ENCODE measurements around the gene AMIGO1.

Gene AMIGO1, protein sequence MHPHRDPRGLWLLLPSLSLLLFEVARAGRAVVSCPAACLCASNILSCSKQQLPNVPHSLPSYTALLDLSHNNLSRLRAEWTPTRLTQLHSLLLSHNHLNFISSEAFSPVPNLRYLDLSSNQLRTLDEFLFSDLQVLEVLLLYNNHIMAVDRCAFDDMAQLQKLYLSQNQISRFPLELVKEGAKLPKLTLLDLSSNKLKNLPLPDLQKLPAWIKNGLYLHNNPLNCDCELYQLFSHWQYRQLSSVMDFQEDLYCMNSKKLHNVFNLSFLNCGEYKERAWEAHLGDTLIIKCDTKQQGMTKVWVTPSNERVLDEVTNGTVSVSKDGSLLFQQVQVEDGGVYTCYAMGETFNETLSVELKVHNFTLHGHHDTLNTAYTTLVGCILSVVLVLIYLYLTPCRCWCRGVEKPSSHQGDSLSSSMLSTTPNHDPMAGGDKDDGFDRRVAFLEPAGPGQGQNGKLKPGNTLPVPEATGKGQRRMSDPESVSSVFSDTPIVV

DNA sequence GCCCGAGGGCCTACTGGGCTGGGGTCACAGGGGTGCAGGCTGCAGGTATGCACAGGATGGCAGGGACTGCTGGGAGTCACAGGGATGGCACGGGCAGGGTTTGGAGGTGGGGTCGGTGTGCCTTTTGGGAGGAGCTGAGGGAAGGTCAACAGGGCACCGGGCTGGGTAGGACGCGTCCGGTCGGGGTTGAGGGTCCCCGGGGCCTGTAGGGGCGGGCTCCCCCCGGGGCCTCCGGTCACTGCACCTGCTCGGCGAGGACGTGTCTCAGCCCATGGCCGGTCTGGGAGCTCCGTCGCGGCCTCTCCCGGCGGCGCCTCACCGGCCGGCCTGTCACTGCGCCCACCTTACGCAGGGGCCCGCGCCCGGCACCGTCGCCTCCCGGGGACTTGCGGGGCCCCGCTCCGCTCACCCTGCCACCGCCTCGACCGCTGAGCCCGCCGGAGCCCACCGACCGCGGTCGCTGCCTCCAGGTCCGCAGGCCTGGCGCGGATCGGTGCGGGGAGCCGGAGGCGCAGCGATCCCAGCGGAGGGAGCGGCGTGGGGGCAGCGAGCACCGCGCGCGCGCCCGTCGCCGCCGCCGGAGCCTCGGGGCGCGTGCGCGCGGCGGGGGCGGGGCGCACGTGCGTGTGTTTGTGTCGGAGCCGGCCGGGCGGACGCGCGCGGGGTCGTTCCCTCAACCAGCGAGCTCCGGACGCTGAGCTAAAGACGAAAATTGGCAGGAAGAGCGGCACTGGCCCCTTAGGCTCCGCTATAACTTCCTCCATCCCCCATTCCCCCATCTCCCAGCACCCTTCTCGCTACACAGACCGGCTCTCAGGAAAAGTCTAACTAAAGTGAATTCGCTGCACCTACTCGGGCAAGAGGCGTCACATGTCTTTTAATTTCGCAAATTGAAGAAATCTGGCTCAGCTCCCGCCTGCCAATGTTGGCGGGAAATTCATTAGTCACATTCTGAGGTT lies at the start of gene AMIGO1:
AMIGO1 (minus strand) TSS at position 552 of the 959 bp plus-strand sequence. CDS start 815 bp downstream, outside the sequence.
- no peak for DNase-seq (ENCODE audit: low read depth, low spot score)
- H3K27ac ChIP-seq = no peak within 1 kb of the TSS

DNA sequence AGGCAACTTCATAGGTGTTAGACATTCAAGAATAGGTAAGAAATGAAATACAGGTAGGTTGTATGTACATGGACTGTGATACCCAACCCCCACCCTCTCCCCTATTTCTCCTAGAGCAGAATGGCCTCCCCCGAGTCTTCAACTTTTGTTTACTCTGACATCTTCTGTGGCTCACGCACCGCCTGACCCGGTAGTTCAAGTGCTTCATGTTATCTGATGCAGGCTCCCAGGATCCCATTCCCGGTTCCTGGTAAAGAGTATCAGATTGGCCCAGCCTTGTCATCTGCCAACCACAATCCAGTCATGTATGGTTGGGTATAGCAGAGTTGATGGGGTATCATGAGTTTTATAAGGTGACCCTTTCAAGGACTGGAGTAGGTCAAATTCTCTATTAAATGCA lies 48.0 kb upstream of the AMIGO1 start:
- no peak overlapping the region for H3K27ac ChIP-seq

DNA sequence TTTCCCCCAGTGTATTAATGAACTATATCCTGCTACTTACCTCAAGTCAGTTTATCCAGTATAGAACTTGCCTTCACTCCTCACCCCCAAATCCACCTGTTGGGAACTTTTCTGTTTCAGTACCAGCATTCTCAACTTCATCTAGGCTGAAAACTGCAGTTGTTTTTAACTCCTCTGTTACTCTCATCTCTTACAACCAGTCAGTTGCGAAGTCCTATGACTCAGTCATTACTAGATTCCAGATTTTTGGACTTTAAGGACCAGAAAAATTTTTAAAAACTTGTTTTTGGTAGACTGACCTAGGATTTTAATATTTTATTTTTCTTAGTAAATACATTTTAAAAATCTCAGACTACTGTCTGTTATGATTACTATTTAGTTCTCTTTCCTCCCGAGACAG lies 47.0 kb upstream of the AMIGO1 start:
- no peak for DNase-seq (ENCODE audit: low read depth, low spot score)
- H3K27ac ChIP-seq = no peak overlapping the region

More for the DNA sequence above, 48.0 kb upstream of the AMIGO1 start:
- DNase-seq (ENCODE audit: low read depth, low spot score) = no peak

DNA sequence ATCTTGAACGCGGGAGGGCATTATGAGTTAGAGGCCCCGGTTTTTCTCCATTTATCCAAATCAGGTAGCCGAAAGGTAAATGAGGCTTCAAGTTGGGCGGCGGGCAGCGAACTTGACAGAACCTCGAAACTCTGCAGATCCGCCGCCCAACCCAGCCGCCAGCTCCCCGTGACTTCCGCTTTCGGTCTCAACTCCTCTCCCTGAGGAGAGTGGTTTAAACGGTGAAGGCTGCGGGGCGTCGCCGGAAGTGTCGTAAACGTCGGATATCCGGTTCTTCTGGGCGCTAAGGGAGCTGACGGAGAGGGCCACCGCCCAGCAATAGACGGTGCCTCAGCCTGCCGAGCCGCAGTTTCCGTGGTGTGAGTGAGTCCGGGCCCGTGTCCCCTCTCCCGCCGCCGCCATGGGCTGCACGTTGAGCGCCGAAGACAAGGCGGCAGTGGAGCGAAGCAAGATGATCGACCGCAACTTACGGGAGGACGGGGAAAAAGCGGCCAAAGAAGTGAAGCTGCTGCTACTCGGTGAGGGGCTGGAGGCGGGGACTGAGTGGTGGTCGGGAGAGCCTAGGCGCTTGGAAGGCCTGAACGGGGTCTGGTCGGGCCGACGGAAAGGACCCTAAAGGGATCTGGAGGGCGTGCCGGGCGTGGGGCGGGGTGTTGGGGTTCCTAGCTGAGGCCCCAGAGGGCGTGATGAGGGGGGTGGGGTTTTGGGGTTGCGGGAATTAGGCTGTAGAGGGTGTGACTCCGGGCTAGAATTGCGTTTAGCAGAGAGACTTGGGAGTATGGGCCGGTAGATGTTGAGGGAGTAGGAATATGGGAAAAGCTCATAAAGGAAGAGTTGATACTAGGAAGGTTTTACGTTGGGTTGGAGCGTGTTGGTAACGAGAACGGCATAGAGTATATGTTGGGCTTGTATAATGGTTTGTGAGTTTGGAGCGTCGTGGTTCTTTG lies 39.1 kb upstream of the AMIGO1 start, which contains the start of gene GNAI3:
GNAI3 (plus strand) TSS at position 295 of the 947 bp plus-strand sequence; CDS start at position 401, 106 bp downstream.
- H3K27ac ChIP-seq = peak within 1 kb of the TSS; percentile 88
- DNase-seq (ENCODE audit: low read depth, low spot score) = peak; percentile 92

DNA sequence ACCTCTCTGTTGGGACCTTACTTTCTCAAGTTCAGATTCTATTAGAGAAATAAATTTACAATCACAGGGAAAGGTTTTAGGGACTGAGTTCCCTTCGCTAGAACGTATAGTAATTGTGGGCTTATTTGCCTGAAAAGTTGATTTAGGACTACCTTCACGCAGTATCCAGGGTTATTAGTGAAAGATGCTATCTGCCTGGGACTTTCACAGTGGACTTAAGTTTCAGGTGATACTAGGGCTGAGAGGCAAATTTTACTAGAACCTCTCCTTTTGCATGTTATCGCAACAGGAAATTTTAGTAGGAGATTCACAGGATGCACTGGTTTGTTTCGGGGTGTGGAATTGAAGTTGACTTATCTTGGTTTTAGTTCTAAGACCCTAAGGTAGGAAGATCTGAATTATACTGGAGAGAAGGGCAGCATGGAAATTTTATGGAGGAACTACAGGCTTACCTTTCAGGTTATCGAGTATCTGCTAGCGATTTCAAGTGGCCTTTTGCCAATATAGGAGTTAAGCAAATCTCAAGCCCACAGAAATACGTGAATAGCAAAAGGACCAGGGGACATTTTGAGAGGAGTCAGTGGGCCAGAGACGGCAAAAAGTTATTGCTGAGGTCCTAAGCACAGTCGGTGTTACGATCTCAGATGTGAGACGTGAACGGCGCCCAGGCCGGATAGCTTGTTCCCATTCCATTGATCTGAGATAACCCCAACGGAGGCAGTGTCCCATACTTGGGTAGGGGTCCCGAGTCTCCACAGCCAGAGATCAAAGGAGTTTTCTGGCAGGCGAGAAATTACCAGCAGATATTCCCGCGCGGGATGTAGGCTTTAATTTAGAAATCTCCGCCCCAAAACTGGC lies 38.2 kb upstream of the AMIGO1 start:
- H3K27ac ChIP-seq = peak overlapping the region; percentile 88
- DNase-seq (ENCODE audit: low read depth, low spot score) = no peak

DNA sequence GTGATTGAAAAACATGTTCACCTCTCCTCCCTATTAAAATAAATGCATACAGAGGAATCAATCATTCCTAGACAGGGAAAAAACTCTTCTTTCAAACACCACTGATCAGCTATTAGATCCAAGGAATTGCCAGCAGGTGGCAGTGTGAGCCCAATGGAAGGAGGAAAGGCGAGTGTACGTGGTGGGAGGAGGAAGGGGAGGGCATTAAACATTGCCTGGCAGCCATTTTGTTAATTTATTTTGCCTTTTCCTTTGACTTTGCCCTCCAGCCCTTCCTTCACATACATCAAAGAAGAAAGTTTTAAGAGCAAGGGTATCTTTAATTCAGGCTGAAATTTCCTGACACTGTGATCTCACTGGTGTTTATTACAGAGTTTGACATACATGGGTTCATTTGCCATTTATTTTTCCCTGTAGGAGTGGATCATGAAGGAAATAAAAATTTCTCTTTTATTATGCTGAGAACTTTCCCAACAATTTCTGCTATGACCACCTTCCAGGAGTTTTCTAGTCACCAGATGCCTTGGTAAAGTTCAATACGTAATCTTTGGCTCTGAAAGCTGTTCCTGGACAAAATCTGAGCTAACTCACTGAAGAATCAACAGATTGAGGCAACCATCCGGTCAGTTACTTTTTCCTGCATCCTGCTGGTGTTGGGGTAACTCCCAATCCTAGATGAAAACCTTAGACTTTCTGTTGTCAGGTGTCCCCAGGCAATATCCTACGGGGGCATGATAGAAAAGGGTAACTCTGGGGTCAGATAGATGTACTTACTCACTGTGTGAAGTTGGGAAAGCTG lies 37.0 kb upstream of the AMIGO1 start:
- peak overlapping the region; percentile 88 for H3K27ac ChIP-seq
- peak; percentile 37 for DNase-seq (ENCODE audit: low read depth, low spot score)

DNA sequence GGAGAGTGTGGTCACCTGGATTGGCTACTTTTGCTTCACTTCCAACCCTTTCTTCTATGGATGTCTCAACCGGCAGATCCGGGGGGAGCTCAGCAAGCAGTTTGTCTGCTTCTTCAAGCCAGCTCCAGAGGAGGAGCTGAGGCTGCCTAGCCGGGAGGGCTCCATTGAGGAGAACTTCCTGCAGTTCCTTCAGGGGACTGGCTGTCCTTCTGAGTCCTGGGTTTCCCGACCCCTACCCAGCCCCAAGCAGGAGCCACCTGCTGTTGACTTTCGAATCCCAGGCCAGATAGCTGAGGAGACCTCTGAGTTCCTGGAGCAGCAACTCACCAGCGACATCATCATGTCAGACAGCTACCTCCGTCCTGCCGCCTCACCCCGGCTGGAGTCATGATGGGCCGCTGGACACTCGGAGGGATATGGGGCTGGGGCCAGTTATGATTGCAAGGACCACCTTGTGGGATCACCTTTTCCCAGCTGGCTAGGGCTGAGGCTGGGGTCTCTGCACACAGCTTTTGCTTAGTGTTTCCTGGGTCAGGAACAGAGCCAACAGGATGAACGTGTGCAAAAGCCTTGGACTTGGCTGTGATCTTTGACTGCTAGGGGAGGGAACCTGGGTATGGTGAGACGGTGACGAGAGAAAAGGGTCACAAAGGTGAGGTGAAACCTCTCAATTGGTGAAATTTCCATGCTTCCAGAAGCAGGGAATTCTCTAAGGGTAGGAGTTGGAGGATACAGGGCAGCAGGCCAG lies 34.6 kb upstream of the AMIGO1 start:
- no peak overlapping the region for H3K27ac ChIP-seq
- no peak for DNase-seq (ENCODE audit: low read depth, low spot score)

DNA sequence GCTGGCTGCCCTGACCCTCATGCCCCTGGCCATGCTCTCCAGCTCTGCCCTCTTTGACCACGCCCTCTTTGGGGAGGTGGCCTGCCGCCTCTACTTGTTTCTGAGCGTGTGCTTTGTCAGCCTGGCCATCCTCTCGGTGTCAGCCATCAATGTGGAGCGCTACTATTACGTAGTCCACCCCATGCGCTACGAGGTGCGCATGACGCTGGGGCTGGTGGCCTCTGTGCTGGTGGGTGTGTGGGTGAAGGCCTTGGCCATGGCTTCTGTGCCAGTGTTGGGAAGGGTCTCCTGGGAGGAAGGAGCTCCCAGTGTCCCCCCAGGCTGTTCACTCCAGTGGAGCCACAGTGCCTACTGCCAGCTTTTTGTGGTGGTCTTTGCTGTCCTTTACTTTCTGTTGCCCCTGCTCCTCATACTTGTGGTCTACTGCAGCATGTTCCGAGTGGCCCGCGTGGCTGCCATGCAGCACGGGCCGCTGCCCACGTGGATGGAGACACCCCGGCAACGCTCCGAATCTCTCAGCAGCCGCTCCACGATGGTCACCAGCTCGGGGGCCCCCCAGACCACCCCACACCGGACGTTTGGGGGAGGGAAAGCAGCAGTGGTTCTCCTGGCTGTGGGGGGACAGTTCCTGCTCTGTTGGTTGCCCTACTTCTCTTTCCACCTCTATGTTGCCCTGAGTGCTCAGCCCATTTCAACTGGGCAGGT lies 33.9 kb upstream of the AMIGO1 start:
- no peak overlapping the region for H3K27ac ChIP-seq
- DNase-seq (ENCODE audit: low read depth, low spot score) = no peak

DNA sequence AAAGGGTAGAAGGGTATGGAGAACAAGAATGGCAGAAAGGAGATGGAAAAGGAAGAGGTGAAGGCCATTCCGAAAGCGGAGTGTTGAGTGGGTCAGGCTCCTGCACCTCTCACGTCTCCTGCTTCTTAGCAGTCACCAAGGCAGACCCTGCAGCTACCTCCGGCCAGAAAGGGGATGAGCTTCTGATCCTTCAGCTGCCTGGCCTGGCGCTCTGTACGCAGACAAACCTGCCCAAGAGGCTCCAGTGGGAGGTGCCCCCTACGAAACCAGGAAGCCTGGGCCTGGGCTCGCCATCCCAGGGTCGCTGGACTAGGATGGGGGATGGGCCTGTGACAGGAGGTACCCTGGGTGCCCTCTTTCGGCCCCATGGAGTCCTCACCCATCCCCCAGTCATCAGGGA lies 33.1 kb upstream of the AMIGO1 start:
- DNase-seq (ENCODE audit: low read depth, low spot score) = no peak
- no peak overlapping the region for H3K27ac ChIP-seq

DNA sequence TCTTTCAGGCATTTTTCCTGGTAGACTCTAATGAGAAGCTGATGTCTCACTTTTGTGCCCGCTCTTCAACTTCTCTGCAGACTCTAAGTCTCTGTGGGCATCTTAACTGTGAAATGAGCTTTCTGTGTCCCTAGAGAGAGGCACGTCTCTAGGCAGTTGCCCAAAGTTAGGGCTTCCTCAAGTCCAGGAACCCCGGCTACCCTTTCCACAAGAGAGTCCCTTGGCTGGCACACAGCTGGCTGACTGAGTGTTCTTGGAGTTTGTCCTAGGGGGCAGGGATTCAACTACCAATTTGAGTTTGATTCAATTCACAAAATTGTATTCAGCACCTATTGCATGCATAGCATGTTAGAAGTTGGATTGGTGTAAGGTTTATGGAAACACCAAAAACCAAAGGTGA lies 31.6 kb upstream of the AMIGO1 start:
- H3K27ac ChIP-seq = no peak overlapping the region
- DNase-seq (ENCODE audit: low read depth, low spot score) = no peak

DNA sequence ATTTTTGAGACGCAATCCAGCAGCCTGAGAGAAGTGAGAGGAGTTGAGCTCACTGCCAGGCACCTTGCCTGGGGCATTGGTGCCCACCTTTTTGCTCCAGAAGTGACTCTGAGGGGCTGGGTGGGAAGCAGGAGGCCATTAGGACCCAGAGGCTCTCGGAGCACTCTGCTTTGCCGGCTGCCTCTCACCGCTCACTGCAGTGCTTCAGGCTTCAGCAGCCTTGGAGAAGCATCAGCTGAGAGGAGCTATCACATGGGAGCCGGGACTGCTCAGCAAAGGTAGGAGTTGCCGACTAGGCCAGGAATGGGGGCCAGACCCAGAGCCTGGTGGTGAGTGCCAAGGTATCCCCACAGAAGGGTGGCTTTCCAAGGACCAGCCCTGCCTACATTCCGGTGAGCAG lies 30.1 kb upstream of the AMIGO1 start, which contains the start of gene GPR61:
GPR61 (plus strand) TSS at position 197 of the 400 bp plus-strand sequence. CDS start 3,151 bp downstream, outside the sequence.
- H3K27ac ChIP-seq = no peak within 1 kb of the TSS
- no peak for DNase-seq (ENCODE audit: low read depth, low spot score)

DNA sequence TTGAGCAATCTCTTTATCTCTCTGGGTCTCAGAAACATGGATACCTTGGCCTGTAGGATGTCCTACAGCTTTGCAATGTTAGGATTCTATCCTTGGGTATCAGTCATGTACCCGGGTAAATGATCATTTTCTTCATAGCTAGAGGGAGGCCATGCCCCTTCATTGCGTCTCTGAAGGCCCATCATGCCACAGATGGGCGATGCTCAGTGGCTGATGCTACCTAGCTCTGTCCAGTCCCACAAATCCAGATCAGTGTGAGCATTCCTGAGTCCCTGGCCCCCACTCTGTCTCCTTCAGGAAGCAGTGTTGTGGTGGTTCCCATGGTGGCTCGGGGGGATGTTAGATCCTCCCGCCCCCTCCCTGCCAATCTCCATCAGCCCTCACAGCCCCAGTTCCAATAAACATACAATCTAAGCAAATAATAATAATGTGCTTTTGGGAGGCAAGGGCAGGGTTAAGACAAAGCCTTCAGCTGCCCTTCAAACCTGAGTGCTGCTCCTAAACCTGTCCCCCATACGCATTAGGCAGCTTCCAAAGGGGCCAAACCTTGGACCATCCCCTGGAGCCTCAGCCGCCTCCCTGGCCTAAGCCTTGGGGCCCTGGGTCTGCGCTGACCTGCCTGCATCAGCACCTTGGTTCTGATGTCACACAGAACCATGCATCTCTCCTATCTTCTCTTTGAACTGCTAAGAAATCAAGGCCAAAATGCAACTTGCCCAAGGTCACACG lies 29.5 kb upstream of the AMIGO1 start:
- no peak overlapping the region for H3K27ac ChIP-seq
- DNase-seq (ENCODE audit: low read depth, low spot score) = no peak

DNA sequence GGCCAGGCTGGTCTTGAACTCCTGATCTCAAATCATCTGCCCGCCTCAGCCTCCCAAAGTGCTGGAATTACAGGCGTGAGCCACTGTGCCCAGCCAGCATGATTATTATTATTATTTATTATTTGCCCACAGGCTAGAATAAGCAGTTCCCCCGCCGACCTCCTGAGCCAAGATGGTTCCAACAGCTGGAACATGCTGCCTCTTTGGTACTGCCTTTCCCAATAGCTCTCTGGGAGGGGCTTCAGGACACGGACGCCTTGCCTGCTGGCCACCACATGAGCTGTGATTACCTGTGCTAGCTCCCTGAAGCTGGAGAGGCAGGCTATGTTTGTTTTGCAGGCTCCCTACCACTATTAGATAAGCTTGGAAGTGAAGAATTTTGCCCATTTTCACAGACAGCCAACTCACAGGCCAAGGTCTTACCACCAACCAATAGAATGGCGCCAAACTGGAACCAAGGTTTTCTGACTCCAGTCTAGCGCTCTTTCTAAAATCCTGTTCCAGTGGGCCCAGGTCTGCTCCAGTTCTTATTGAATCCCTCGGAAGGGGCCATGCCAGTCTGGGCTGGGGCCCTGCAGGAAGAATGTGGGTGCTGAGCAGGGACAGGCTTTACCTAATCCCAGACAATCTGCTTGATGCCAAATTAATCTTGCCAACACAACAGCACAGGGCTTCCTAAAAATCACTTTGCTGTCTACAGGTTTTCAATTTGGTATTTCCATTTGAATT lies 28.1 kb upstream of the AMIGO1 start:
- H3K27ac ChIP-seq = no peak overlapping the region
- no peak for DNase-seq (ENCODE audit: low read depth, low spot score)

DNA sequence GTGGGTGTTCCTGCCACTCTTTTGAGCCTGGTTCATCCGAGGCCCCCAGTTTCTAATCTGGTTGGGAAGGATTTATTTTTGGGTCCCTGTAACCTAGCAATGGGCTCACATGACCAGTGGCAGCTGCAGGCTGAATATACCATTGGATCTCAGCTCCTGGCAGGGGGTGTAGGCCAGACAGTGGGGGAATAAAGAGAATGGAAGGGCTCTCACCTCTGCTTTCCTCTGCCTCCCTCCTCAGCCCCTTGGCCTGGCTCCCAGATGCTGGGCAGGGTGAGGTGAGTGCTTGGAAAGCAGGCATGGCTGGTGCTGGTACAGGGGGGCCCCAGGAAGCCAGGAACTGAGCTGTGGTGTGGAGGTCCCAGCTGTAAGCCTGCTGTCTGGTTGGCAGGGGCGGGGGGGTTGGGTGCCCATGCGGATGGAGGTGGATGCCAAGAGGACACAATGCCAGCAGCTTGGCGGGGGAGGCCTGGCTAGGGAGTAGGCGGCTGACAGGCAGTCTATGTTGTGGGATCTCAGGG lies 26.5 kb upstream of the AMIGO1 start:
- no peak for DNase-seq (ENCODE audit: low read depth, low spot score)
- no peak overlapping the region for H3K27ac ChIP-seq

DNA sequence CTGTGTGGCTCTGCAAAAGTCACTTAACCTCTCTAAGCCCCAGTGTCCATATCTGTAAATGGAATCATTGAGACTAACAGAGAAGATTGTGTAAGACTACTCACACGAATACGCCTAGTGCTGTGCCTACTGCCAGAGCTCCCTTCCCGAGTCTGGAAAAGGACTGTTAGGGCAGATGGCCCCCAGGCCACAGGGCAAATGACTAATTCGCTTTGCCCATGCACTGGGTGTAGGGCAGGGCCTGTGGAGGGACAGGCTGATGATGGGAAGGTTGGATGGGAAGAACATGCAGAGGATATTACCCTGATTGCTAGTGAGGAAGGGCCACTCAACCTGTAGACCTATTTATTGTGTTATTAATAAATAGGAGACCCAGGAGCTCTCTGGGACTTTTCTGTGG lies 26.0 kb upstream of the AMIGO1 start:
- no peak for DNase-seq (ENCODE audit: low read depth, low spot score)
- H3K27ac ChIP-seq = no peak overlapping the region
